Uterus (tissue), 4 donors: Measurements from ENCODE around the gene NPEPL1. TPM values are rescaled to one million over a fixed set of nuclear protein-coding genes. Genes with fewer than 3 reads are reported as not detected.

Experiments used
- DNase-seq, 2 donors: peaks; one replicate each; pipeline ENCODE4 v3.0.0-alpha.2; 2019 to 2020
- H3K27ac ChIP-seq, 2 donors: fragments of 200-600 bp; sonication (generic); 1 replicate in 1 of 2; 2 replicates in 1 of 2; pipeline ENCODE4 v1.5.1; 2016 to 2018
- H3K27me3 ChIP-seq, 2 donors: fragments of 200-600 bp; sonication (generic); one replicate each; pipeline ENCODE4 v1.5.1; 2018 to 2019; ENCODE audit warnings: control low read depth in 1 of 2
- H3K36me3 ChIP-seq, 2 donors: fragments of 200-600 bp; sonication (generic); one replicate each; pipeline ENCODE4 v1.5.1; 2019; ENCODE audit warnings: control low read depth in 1 of 2
- H3K4me1 ChIP-seq, 2 donors: fragments of 200-600 bp; sonication (generic); one replicate each; pipeline ENCODE4 v1.5.1; 2018 to 2019; ENCODE audit warnings: control low read depth in 1 of 2
- H3K4me3 ChIP-seq, 2 donors: fragments of 200-600 bp; sonication (generic); 1 replicate in 1 of 2; 2 replicates in 1 of 2; pipeline ENCODE4 v1.5.1; 2018 to 2019; ENCODE audit warnings: mild to moderate bottlenecking in 1 of 2
- H3K9me3 ChIP-seq, 2 donors: fragments of 200-600 bp; sonication (generic); one replicate each; pipeline ENCODE4 v1.5.1; 2019; ENCODE audit warnings: control low read depth in 1 of 2
- CTCF ChIP-seq, 4 experiments: fragments of 200-600 bp in 2 of 4; fragments of 450-650 bp in 2 of 4; sonication (generic) in 2 of 4; IDR thresholded peaks; one replicate each; pipeline ENCODE4 v1.5.1; 2016 to 2019; ENCODE audit warnings: antibody characterized with exemption in 4 of 4, mild to moderate bottlenecking in 2 of 4, moderate library complexity in 1 of 4
- POLR2A ChIP-seq, 2 donors: fragments of 450-650 bp; IDR thresholded peaks; one replicate each; pipeline ENCODE4 v1.6.1; 2016; ENCODE audit warnings: antibody characterized with exemption in 2 of 2, mild to moderate bottlenecking in 1 of 2, moderate library complexity in 1 of 2
- intact Hi-C: fragments of 100-400 bp; cut with DNase I; formaldehyde crosslinking; loops from one replicate; pipeline ENCODE4 v1.15.1; 2023; ENCODE audit warnings: low total_unique reads
- total RNA-seq, 4 donors: library from RNA; depleted of rRNA in 3 of 4; stranded (reverse); fragments of >200 nt in 3 of 4; gene quantifications; one replicate each; pipeline versions ENCODE4 v1.1.0 to v1.2.4, GENCODE V29; 2014 to 2023
- donor health status: DM: yes; HTN: yes; CAD: no.

The NPEPL1 gene
- total RNA-seq, 4 donors from 2014 or later: 14.1 to 35.2 (median 24.7) TPM

DNA sequence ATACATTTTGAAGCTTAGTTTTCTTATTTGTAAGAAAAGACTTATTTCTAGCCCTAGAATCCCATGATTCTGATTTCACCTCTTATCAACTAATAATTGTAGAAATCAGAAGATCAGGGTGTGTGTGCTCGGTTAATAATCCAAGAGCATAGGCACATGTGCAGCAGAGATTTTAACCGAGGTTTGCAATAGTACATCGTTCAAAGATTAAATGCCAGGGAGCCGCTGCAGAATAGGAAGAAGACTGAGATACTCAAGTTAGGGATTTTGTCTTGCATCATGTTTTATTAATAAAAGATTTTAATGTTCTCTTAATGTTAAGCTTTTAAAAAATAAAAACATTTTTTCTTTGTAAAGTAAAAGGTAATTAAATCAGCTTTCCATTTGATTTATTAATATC lies 34.6 kb upstream of the NPEPL1 start:
- no peak overlapping the region for H3K4me3 ChIP-seq
- peaks cover 0 to 23% of the 10 kb centered on the region in 2 donors for H3K4me1 ChIP-seq
- intact Hi-C loops: no loop called here
- no peak for TF ChIP-seq POLR2A (IDR thresholded peaks at IDR 0.05)
- TF ChIP-seq CTCF (IDR thresholded peaks at IDR 0.05): no peak
- H3K36me3 ChIP-seq: no peaks in the 10 kb centered on the region
- no peaks in the 10 kb centered on the region for H3K9me3 ChIP-seq
- no peak for DNase-seq
- no peaks in the 10 kb centered on the region for H3K27me3 ChIP-seq
- no peak overlapping the region for H3K27ac ChIP-seq

DNA sequence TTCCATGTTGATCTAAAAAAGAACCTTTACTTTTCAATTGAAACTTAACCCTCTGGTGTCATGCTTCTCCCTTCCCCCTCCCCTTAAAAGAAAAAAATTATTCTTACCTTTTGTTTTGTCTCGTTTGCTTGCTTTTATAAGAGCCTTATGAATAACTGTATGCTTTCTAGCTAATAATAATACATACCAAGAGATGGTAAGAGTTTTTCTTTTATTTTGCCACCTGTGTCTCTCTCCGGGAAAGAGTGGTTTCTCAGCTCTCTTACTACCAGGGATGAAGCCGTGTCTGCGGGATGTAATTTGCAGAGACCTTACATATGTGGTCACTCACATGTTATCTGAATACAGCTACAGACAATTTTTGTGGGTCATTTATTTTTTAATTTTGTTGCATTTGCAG lies 33.8 kb upstream of the NPEPL1 start:
- no peak for DNase-seq
- TF ChIP-seq POLR2A (IDR thresholded peaks at IDR 0.05) (no peak), CTCF (IDR thresholded peaks at IDR 0.05) (no peak)
- Histone ChIP-seq H3K36me3 (no peaks in the 10 kb centered on the region), H3K27me3 (no peaks in the 10 kb centered on the region), H3K4me1 (peaks cover 0 to 19% of the 10 kb centered on the region in 2 donors), H3K4me3 (no peak overlapping the region), H3K9me3 (no peaks in the 10 kb centered on the region), H3K27ac (no peak overlapping the region)
- intact Hi-C loops: no loop called here

DNA sequence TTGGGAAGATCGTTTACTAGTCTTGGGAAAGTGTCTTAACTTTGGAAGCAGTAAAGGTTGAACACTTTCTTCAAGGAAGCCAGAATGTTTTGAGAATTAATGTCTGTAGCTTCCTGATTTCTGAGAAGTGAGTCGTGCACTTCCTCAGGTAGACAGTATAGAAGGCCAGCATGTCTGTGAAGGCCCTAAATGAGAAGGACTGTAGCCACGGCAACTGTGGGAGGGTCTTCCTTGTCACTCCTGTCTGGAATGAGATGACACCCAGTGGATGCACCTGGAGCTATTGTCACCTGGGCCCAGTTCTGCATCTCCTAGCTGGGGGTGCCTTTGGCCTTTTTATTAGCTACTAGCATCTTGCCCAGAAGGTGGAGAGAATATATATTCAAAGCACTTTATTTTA lies 32.8 kb upstream of the NPEPL1 start:
- no peaks in the 10 kb centered on the region for H3K27me3 ChIP-seq
- intact Hi-C loops: no loop called here
- TF ChIP-seq CTCF (IDR thresholded peaks at IDR 0.05): no peak
- no peak for TF ChIP-seq POLR2A (IDR thresholded peaks at IDR 0.05)
- H3K4me1 ChIP-seq: peaks cover 0 to 19% of the 10 kb centered on the region in 2 donors
- no peaks in the 10 kb centered on the region for H3K9me3 ChIP-seq
- H3K4me3 ChIP-seq: no peak overlapping the region
- H3K27ac ChIP-seq: no peak overlapping the region
- no peaks in the 10 kb centered on the region for H3K36me3 ChIP-seq
- no peak for DNase-seq

GRCh38 chr20:58660855-58661597 lies 31.6 kb upstream of the NPEPL1 start:
- intact Hi-C loops: no loop called here
- Histone ChIP-seq H3K36me3 (no peaks in the 10 kb centered on the region), H3K4me3 (no peak overlapping the region), H3K27me3 (no peaks in the 10 kb centered on the region), H3K4me1 (peaks cover 0 to 9% of the 10 kb centered on the region in 2 donors), H3K27ac (no peak overlapping the region), H3K9me3 (no peaks in the 10 kb centered on the region)
- TF ChIP-seq POLR2A (IDR thresholded peaks at IDR 0.05) (no peak), CTCF (IDR thresholded peaks at IDR 0.05) (no peak)
- no peak for DNase-seq

- no peak overlapping the region for H3K27ac ChIP-seq
- no peaks in the 10 kb centered on the region for H3K27me3 ChIP-seq
- TF ChIP-seq CTCF (IDR thresholded peaks at IDR 0.05): no peak
- no peak for TF ChIP-seq POLR2A (IDR thresholded peaks at IDR 0.05)
- H3K4me3 ChIP-seq: no peak overlapping the region
- H3K36me3 ChIP-seq: no peaks in the 10 kb centered on the region
- H3K9me3 ChIP-seq: no peaks in the 10 kb centered on the region
- peaks cover 0 to 1% of the 10 kb centered on the region in 2 donors for H3K4me1 ChIP-seq
- no peak for DNase-seq
- intact Hi-C loops: no loop called here
Observed at GRCh38 chr20:58661598-58662473, 30.8 kb upstream of the NPEPL1 start.
